HG03103 (cell line): ENCODE measurements around the gene DCDC2B.
"Not testable (repeated sequence)": the region's sequence is repeated elsewhere in the genome, so short reads cannot be mapped to it uniquely, and the experiment has no call there.

ENCODE experiments used
- ATAC-seq: cut with Tn5 transposase; IDR thresholded peaks from one replicate; pipeline ENCODE4 v1.9.1; 2021; ENCODE audit warnings: low read depth; ENCODE audit not compliant: unreplicated experiment

DCDC2B gene

GRCh38 chr1:32255072-32256071 is 46.5 kb downstream of the DCDC2B start:
- no peak for ATAC-seq

GRCh38 chr1:32256473-32257226 is 47.8 kb downstream of the DCDC2B start:
- ATAC-seq: no peak

DNA sequence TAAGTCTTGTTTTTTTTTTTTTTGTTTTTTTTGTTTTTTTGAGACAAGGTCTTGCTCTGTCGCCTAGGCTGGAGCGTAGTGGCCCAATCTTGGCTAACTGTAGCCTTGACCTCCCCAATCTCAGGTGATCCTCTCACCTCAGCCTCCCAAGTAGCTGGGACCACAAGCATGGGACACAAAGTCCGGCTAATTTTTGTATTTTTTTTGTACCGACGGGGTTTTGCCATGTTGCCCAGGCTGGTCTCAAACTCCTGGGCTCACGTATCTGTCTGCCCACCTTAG is 48.3 kb downstream of the DCDC2B start:
- ATAC-seq: no peak

DNA sequence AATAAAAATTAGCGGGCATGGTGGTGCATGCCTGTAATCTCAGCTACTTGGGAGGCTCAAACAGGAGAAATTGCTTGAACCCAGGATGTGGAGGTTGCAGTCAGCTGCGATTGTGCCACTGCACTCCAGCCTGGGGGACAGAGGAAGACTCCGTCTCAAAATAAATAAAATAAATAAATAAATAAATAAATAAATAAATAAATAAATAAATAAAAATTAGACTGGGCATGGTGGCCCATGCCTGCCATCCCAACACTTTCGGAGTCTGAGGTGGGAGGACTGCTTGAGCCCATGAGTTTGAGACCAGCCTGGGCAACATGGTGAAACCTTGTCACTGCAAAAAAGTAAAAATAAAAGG is 54.3 kb downstream of the DCDC2B start:
- not testable (repeated sequence) for ATAC-seq

DNA sequence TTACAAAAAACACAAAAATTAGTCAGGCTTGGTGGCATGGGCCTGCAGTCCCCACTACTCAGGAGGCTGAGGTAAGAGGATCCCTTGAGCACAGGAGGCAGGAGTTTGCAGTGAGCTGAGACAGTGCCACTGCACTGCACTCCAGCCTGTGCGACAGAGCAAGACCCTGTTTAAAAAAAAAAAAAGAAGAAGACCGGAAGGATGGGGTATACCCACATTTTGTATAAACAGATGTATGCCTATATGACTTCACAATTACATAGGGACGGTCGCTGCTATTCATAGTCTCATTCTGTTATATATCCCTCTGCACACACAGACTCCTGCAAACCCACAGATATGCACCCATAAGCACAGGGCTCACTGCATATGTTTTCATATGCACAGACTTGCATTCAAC is 54.9 kb downstream of the DCDC2B start:
- ATAC-seq: no peak
